SK-N-SH (cell line): ENCODE measurements around the gene GNAL. TPM values are rescaled to one million over a fixed set of nuclear protein-coding genes. Genes with fewer than 3 reads are reported as not detected.

Experiments used
- CTCF ChIA-PET: fragments of 300-600, 350-600 bp; formaldehyde crosslinking; extraction: SDS; loops from one replicate; lab custom pipeline; 2021; lab: Yijun Ruan, JAX
- POLR2A ChIA-PET: fragments of 350-600 bp; sonication (Branson Sonifier 250); formaldehyde crosslinking; extraction: SDS; loops from one replicate; lab custom pipeline; 2020; ENCODE audit warnings: antibody characterized with exemption, inconsistent platforms; lab: Yijun Ruan, JAX
- DNase-seq: peaks from one replicate; pipeline ENCODE4 v3.0.0; 2012
- H2AFZ ChIP-seq: fragments of 200-600 bp; sonication (generic); 2 replicates; pipeline ENCODE4 v1.8.1; 2016; ENCODE audit warnings: antibody characterized with exemption, mild to moderate bottlenecking, low read depth
- H3F3A ChIP-seq: fragments of 200-600 bp; sonication (generic); replicated peaks from 2 replicates; pipeline ENCODE3; 2016; ENCODE audit warnings: antibody characterized with exemption, mild to moderate bottlenecking; ENCODE audit not compliant: insufficient read depth
- H3K27ac ChIP-seq, 2 experiments: fragments of 200-500 bp in 1 of 2; fragments of 200-600 bp in 1 of 2; sonication (Bioruptor generic) in 1 of 2; sonication (generic), shearing (Covaris generic) in 1 of 2; 2 replicates each; pipeline versions ENCODE4 v1.5.1 to v1.6.1; 2014 to 2016; ENCODE audit warnings: low read depth in 2 of 2, inconsistent platforms in 1 of 2, low read length in 1 of 2, mild to moderate bottlenecking in 1 of 2, mixed read lengths in 1 of 2
- H3K27me3 ChIP-seq: fragments of 200-600 bp; sonication (generic), shearing (Covaris generic); 2 replicates; pipeline ENCODE4 v1.6.1; 2016; ENCODE audit warnings: mixed run types; ENCODE audit not compliant: insufficient read depth
- H3K36me3 ChIP-seq, 2 experiments: fragments of 200-500 bp in 1 of 2; fragments of 200-600 bp in 1 of 2; sonication (Bioruptor generic) in 1 of 2; sonication (generic) in 1 of 2; replicated peaks in 1 of 2; 2 replicates each; pipeline versions ENCODE3 to v1.5.1; 2014 to 2016; ENCODE audit warnings: low read length in 1 of 2, mild to moderate bottlenecking in 1 of 2; ENCODE audit not compliant: insufficient read depth in 2 of 2, control insufficient read depth in 1 of 2
- H3K4me1 ChIP-seq, 2 experiments: fragments of 200-500 bp in 1 of 2; fragments of 200-600 bp in 1 of 2; sonication (Bioruptor generic) in 1 of 2; sonication (generic), shearing (Covaris generic) in 1 of 2; 2 replicates each; pipeline versions ENCODE4 v1.5.1 to v1.6.1; 2014 to 2016; ENCODE audit warnings: low read depth in 1 of 2, low read length in 1 of 2, mixed run types in 1 of 2; ENCODE audit not compliant: insufficient read depth in 2 of 2, control insufficient read depth in 1 of 2
- H3K4me2 ChIP-seq: fragments of 200-600 bp; sonication (generic), shearing (Covaris generic); 2 replicates; pipeline ENCODE4 v1.6.1; 2017; ENCODE audit warnings: mixed run types
- H3K4me3 ChIP-seq, 2 experiments: fragments of 200-500 bp in 1 of 2; fragments of 200-600 bp in 1 of 2; sonication (Bioruptor generic) in 1 of 2; sonication (generic), shearing (Covaris generic) in 1 of 2; 2 replicates each; pipeline versions ENCODE4 v1.5.1 to v1.8.1; 2014 to 2016; ENCODE audit warnings: low read depth in 2 of 2, inconsistent platforms in 1 of 2, low read length in 1 of 2, mild to moderate bottlenecking in 1 of 2, mixed read lengths in 1 of 2, moderate library complexity in 1 of 2
- H3K79me2 ChIP-seq: fragments of 200-600 bp; sonication (generic); 2 replicates; pipeline ENCODE4 v1.8.1; 2017; ENCODE audit warnings: mild to moderate bottlenecking; ENCODE audit not compliant: insufficient read depth
- H3K9ac ChIP-seq: fragments of 200-600 bp; sonication (generic); 2 replicates; pipeline ENCODE4 v1.6.1; 2017; ENCODE audit warnings: mixed run types
- H3K9me2 ChIP-seq: fragments of 200-600 bp; sonication (generic); 2 replicates; pipeline ENCODE4 v1.6.1; 2017; ENCODE audit warnings: mixed run types
- H3K9me3 ChIP-seq: fragments of 200-600 bp; sonication (generic); 2 replicates; pipeline ENCODE4 v1.6.1; 2017; ENCODE audit warnings: mixed run types, mild to moderate bottlenecking, moderate library complexity
- H4K20me1 ChIP-seq: fragments of 200-600 bp; sonication (generic); 2 replicates; pipeline ENCODE4 v1.6.1; 2017; ENCODE audit warnings: mild to moderate bottlenecking, mixed run types; ENCODE audit not compliant: insufficient read depth
- CHD2 ChIP-seq: fragments of 150-350 bp; IDR thresholded peaks from 2 replicates; pipeline ENCODE4 v1.6.1; 2018; ENCODE audit warnings: low read length; ENCODE audit not compliant: partially characterized antibody
- ELF1 ChIP-seq: IDR thresholded peaks from 2 replicates; pipeline ENCODE4 v1.4.0; 2012
- EP300 ChIP-seq, 2 experiments: IDR thresholded peaks; 2 replicates each; pipeline versions ENCODE4 v1.4.0 to v1.6.1; 2012; ENCODE audit warnings: borderline replicate concordance in 1 of 2, low read depth in 1 of 2, low read length in 1 of 2
- JUND ChIP-seq: IDR thresholded peaks from 2 replicates; pipeline ENCODE4 v1.4.0; 2012
- MXI1 ChIP-seq: IDR thresholded peaks from 2 replicates; pipeline ENCODE4 v1.6.1; 2012; ENCODE audit warnings: mild to moderate bottlenecking, low read depth, low read length, improper control_type of control experiment
- POLR2AphosphoS5 ChIP-seq: IDR thresholded peaks from 2 replicates; pipeline ENCODE4 v1.6.1; 2012; ENCODE audit warnings: low read depth, low read length
- SMC3 ChIP-seq: IDR thresholded peaks from 2 replicates; pipeline ENCODE4 v1.6.1; 2012; ENCODE audit warnings: low read depth, low read length, improper control_type of control experiment
- TAF1 ChIP-seq: IDR thresholded peaks from 2 replicates; pipeline ENCODE4 v1.6.1; 2012; ENCODE audit warnings: low read depth, mild to moderate bottlenecking, low read length, moderate library complexity, borderline replicate concordance
- WGBS: methylation state at CpG from one replicate; pipeline ENCODE4 v1.1.6; 2017; ENCODE audit warnings: low lambda C conversion rate; 5-methylcytosine and 5-hydroxymethylcytosine counted together
- polyA plus RNA-seq, 3 experiments: library from polyadenylated mRNA; depleted of rRNA; stranded (reverse); fragments of >200 nt; gene quantifications; 2 replicates each; pipeline ENCODE4 v1.2.3, GENCODE V29; 2012
- TF ChIP-seq, protein P1 (sequence below): fragments of 150-350 bp; IDR thresholded peaks from 2 replicates; pipeline ENCODE4 v1.6.1; 2016; ENCODE audit warnings: mild to moderate bottlenecking, low read depth, low read length
- TF ChIP-seq, protein P2 (sequence below): fragments of 200-600 bp; sonication (generic); IDR thresholded peaks from 2 replicates; pipeline ENCODE4 v1.6.1; 2017; ENCODE audit warnings: antibody characterized with exemption, mild to moderate bottlenecking, moderate library complexity
- TF ChIP-seq, protein P3 (sequence below): IDR thresholded peaks from 2 replicates; pipeline ENCODE4 v1.4.0; 2012; ENCODE audit warnings: low read depth, borderline replicate concordance
- TF ChIP-seq, protein P4 (sequence below): IDR thresholded peaks from 2 replicates; pipeline ENCODE4; 2012

Gene GNAL
- polyA plus RNA-seq, 1 of the 3 experiments (the other 2 are of a cell fraction), result 0.13 TPM

DNA sequence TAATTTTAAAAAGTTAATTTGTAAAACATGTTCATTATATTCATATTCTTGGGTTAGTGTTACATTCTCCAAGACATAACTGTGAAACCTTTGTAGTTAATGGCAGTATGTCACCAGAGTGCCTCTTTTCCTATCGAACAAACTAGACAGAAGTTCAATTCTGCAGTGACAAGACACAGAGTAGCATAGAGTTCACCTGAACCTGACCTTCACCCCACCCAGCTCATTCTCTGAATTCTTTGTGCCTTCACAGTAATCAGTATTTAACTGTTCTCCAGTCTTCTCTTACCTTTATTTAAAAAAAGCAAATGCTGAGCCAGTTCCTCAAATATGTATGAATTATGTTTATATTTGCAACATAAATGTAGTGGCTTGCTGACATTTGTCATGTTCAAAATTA lies 109.2 kb downstream of the GNAL start:
- H3K4me2 ChIP-seq, result no peak overlapping the region

DNA sequence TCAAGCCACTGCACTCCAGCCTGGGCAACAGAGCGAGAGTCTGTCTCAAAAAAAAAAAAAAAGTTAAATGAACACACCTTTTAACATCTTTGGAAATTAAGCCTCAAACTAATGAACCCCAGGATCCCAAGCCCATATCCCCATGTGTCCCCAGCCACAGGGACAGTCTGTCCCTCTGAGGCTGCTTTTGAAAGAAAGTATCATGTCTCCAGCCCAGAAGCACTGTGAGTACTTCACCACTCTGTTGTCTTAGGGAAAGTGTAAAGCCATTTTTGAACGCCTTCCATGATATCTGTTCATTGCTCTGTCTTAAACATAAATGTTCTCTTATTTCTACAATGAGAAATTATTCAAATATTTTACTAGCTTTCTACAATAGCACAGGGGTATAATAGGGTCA lies 110.0 kb downstream of the GNAL start:
- 13% methylated on average over 2 of the region's 2 CpGs for WGBS
- no peaks in the 10 kb centered on the region for H3F3A ChIP-seq
- no peak overlapping the region for H3K4me2 ChIP-seq
- no peak overlapping the region for H3K4me3 ChIP-seq
- H4K20me1 ChIP-seq, result no peaks in the 10 kb centered on the region
- ChIA-PET CTCF (no interaction called here), POLR2A (no interaction called here)
- no peak overlapping the region for H3K27ac ChIP-seq
- no peaks in the 10 kb centered on the region for H3K9me2 ChIP-seq
- H3K27me3 ChIP-seq, result peaks cover 40% of the 10 kb centered on the region; the same call in 1 of the 2 replicates
- H3K79me2 ChIP-seq, result no peaks in the 10 kb centered on the region
- no peak overlapping the region for H3K9ac ChIP-seq
- DNase-seq, result no peak
- no peaks in the 10 kb centered on the region for H3K4me1 ChIP-seq
- H3K36me3 ChIP-seq, result no peaks in the 10 kb centered on the region
- TF ChIP-seq, protein P1, sequence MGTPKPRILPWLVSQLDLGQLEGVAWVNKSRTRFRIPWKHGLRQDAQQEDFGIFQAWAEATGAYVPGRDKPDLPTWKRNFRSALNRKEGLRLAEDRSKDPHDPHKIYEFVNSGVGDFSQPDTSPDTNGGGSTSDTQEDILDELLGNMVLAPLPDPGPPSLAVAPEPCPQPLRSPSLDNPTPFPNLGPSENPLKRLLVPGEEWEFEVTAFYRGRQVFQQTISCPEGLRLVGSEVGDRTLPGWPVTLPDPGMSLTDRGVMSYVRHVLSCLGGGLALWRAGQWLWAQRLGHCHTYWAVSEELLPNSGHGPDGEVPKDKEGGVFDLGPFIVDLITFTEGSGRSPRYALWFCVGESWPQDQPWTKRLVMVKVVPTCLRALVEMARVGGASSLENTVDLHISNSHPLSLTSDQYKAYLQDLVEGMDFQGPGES, result no peak
- TF ChIP-seq, protein P2, sequence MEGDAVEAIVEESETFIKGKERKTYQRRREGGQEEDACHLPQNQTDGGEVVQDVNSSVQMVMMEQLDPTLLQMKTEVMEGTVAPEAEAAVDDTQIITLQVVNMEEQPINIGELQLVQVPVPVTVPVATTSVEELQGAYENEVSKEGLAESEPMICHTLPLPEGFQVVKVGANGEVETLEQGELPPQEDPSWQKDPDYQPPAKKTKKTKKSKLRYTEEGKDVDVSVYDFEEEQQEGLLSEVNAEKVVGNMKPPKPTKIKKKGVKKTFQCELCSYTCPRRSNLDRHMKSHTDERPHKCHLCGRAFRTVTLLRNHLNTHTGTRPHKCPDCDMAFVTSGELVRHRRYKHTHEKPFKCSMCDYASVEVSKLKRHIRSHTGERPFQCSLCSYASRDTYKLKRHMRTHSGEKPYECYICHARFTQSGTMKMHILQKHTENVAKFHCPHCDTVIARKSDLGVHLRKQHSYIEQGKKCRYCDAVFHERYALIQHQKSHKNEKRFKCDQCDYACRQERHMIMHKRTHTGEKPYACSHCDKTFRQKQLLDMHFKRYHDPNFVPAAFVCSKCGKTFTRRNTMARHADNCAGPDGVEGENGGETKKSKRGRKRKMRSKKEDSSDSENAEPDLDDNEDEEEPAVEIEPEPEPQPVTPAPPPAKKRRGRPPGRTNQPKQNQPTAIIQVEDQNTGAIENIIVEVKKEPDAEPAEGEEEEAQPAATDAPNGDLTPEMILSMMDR, result no peak
- TF ChIP-seq, protein P3, sequence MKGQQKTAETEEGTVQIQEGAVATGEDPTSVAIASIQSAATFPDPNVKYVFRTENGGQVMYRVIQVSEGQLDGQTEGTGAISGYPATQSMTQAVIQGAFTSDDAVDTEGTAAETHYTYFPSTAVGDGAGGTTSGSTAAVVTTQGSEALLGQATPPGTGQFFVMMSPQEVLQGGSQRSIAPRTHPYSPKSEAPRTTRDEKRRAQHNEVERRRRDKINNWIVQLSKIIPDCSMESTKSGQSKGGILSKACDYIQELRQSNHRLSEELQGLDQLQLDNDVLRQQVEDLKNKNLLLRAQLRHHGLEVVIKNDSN, result no peak
- TF ChIP-seq EP300 (IDR thresholded peaks at IDR 0.05; ENCODE audit: borderline replicate concordance in 1 of 2, low read depth in 1 of 2, low read length in 1 of 2), result no peak
- no peak for TF ChIP-seq JUND
- TF ChIP-seq, protein P4, sequence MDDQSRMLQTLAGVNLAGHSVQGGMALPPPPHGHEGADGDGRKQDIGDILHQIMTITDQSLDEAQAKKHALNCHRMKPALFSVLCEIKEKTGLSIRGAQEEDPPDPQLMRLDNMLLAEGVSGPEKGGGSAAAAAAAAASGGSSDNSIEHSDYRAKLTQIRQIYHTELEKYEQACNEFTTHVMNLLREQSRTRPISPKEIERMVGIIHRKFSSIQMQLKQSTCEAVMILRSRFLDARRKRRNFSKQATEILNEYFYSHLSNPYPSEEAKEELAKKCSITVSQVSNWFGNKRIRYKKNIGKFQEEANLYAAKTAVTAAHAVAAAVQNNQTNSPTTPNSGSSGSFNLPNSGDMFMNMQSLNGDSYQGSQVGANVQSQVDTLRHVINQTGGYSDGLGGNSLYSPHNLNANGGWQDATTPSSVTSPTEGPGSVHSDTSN, result no peak
- no peak overlapping the region for H2AFZ ChIP-seq
- no peaks in the 10 kb centered on the region for H3K9me3 ChIP-seq

More for the DNA sequence above, 109.2 kb downstream of the GNAL start:
- CTCF ChIA-PET, result no interaction called here
- no peaks in the 10 kb centered on the region for H3K79me2 ChIP-seq
- no peak overlapping the region for H3K9ac ChIP-seq
- 4% methylated on average over 1 of the region's 1 CpG for WGBS
- H3K9me3 ChIP-seq, result no peaks in the 10 kb centered on the region
- H3K27ac ChIP-seq, result no peak overlapping the region
- TF ChIP-seq POLR2AphosphoS5, result no peak
- TF ChIP-seq TAF1, result no peak
- TF ChIP-seq SMC3, result no peak
- no peak for TF ChIP-seq MXI1
- no peak for TF ChIP-seq ELF1
- no peak for TF ChIP-seq CHD2
- no peaks in the 10 kb centered on the region for H4K20me1 ChIP-seq
- POLR2A ChIA-PET, result no interaction called here
- H3K27me3 ChIP-seq, result peaks cover 40% of the 10 kb centered on the region; the same call in 1 of the 2 replicates
- H3K4me3 ChIP-seq, result no peak overlapping the region
- H3F3A ChIP-seq, result no peaks in the 10 kb centered on the region
- no peaks in the 10 kb centered on the region for H3K4me1 ChIP-seq
- no peaks in the 10 kb centered on the region for H3K36me3 ChIP-seq
- no peak overlapping the region for H2AFZ ChIP-seq
- no peaks in the 10 kb centered on the region for H3K9me2 ChIP-seq
- no peak for DNase-seq
